Stromal cell of bone marrow (primary cell): Measurements from ENCODE around the gene ATP13A3.
A peak's percentile ranks its signal among the peaks of the same experiment; 100 is the strongest.

Source experiments
- DNase-seq: peaks from one replicate; pipeline ENCODE4 v3.0.0-alpha.2; 2012; ENCODE audit warnings: low read depth

The ATP13A3 gene

GRCh38 chr3:194439881-194440550 is 46.8 kb downstream of the ATP13A3 start:
- DNase-seq = no peak

- DNase-seq = no peak
Measured at GRCh38 chr3:194434503-194434902, 52.3 kb downstream of the ATP13A3 start.

- no peak for DNase-seq
Measured at GRCh38 chr3:194431554-194431953, 55.2 kb downstream of the ATP13A3 start.

GRCh38 chr3:194425399-194425798 is 61.4 kb downstream of the ATP13A3 start:
- DNase-seq = no peak

GRCh38 chr3:194424953-194425352 is 61.8 kb downstream of the ATP13A3 start:
- DNase-seq = no peak

GRCh38 chr3:194424373-194424772 is 62.4 kb downstream of the ATP13A3 start:
- DNase-seq = no peak

GRCh38 chr3:194423317-194423716 is 63.5 kb downstream of the ATP13A3 start:
- DNase-seq = no peak

GRCh38 chr3:194422188-194422587 is 64.6 kb downstream of the ATP13A3 start:
- peak; percentile 5 for DNase-seq

- DNase-seq = no peak
Measured at GRCh38 chr3:194418671-194419070, 68.1 kb downstream of the ATP13A3 start.

- DNase-seq = peak; percentile 13
Measured at GRCh38 chr3:194407423-194407822, 79.4 kb downstream of the ATP13A3 start.

- no peak for DNase-seq
Measured at GRCh38 chr3:194405766-194406165, 81.0 kb downstream of the ATP13A3 start.

- DNase-seq = peak; percentile 49
Measured at GRCh38 chr3:194404365-194405140, 82.2 kb downstream of the ATP13A3 start.

GRCh38 chr3:194401868-194402329 is 84.9 kb downstream of the ATP13A3 start:
- DNase-seq = no peak

GRCh38 chr3:194401346-194401745 is 85.5 kb downstream of the ATP13A3 start:
- no peak for DNase-seq

- no peak for DNase-seq
Measured at GRCh38 chr3:194399874-194400411, 86.9 kb downstream of the ATP13A3 start.

- DNase-seq = no peak
Measured at GRCh38 chr3:194399166-194399565, 87.6 kb downstream of the ATP13A3 start, which contains the start of gene GP5. TSS of gene GP5 (minus strand) at chr3:194399266. CDS start at chr3:194398282, 984 bp downstream.

GRCh38 chr3:194397757-194398312 is 89.0 kb downstream of the ATP13A3 start:
- no peak for DNase-seq

- no peak for DNase-seq
Measured at GRCh38 chr3:194396859-194397756, 89.7 kb downstream of the ATP13A3 start.

GRCh38 chr3:194396539-194396858 is 90.3 kb downstream of the ATP13A3 start:
- DNase-seq = no peak

- no peak for DNase-seq
Measured at GRCh38 chr3:194395778-194396538, 90.8 kb downstream of the ATP13A3 start.

GRCh38 chr3:194395212-194395611 is 91.6 kb downstream of the ATP13A3 start:
- DNase-seq = no peak
